ENCODE data around the gene ILDR1.

- TF ChIP-seq CTCF (IDR thresholded peaks at IDR 0.05; ENCODE audit: extremely low read depth in 1 of 2, insufficient read depth in 1 of 2, low read depth in 1 of 2, low read length in 2 of 2), result no peak
- TF ChIP-seq, protein P1, sequence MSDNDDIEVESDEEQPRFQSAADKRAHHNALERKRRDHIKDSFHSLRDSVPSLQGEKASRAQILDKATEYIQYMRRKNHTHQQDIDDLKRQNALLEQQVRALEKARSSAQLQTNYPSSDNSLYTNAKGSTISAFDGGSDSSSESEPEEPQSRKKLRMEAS (IDR thresholded peaks at IDR 0.05; ENCODE audit: insufficient read depth, insufficient read length), result no peak
- TF ChIP-seq MYC (IDR thresholded peaks at IDR 0.05; ENCODE audit: low read depth, low read length), result no peak
- TF ChIP-seq POLR2AphosphoS5 (IDR thresholded peaks at IDR 0.05; ENCODE audit: insufficient read depth, low read depth, low read length), result no peak
- no peak for TF ChIP-seq POLR2A (IDR thresholded peaks at IDR 0.05; ENCODE audit: low read depth, low read length)
- no peak for TF ChIP-seq EZH2 (IDR thresholded peaks at IDR 0.05; ENCODE audit: borderline replicate concordance, low read depth, low read length, severe bottlenecking)
Observed at GRCh38 chr3:122055215-122055614, 33.2 kb upstream of the ILDR1 start, which contains the start of gene CD86.
